GM21529 (cell line): ENCODE data around the gene DTL.

Experiments used
- ATAC-seq: cut with Tn5 transposase; IDR thresholded peaks from one replicate; pipeline ENCODE4 v1.9.1; 2021; ENCODE audit not compliant: unreplicated experiment

The DTL gene

DNA sequence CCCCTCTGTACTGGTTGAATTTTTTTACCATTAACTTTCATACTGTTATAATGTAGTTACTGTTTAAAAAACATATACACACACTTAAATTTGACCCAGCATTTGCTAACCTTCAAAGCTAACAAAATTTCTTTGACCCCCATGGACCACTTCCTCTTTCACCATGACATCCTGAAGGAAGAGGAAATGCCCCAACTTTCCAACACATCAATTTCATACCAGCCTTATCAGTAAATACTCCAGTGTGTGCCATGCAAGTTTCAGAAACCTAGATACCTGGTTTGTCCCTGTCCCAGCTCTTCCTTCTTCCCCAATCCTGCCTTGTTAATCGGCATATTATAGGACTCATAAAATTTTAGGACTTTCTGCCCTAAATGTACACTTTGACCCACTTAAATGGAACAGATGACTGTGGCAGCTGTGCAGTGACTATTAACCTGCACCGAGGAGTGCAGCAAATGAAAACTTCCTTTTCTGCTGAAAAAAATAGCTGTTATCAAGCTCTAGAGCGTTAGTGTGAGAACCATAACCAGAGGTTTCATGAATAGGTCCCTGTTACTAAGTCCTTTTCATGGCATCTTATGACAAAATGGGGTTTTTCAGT is 54.1 kb downstream of the DTL start:
- ATAC-seq: no peak

DNA sequence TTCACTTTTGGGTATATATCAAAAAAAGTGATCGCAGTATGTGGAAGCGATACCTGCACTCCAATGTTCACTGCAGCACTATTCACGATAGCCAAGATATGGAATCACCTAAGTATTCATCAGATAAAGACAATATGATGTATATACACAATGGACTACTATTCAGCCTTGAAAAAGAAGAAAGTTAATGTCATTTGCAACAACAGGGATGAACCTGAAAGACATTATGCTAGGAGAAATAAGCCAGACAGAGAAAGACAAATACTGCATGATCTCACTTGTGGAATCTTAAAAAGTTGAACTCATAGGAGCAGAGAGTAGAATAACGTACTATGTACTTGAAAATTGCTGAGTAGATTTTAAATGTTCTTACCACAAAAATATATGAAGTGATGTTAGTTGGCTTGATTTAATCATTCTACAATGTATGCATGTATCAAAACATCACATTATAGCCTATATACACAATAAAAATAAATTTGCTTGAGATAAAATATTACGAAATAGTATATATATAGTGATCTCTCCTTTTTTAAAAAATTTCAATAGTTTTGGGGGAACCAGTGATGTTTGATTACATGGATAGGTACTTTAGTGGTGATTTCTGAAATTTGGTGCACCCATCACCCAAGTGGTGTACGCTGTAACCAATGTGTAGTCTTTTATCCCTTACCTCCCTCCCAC is 56.0 kb downstream of the DTL start:
- no peak for ATAC-seq

DNA sequence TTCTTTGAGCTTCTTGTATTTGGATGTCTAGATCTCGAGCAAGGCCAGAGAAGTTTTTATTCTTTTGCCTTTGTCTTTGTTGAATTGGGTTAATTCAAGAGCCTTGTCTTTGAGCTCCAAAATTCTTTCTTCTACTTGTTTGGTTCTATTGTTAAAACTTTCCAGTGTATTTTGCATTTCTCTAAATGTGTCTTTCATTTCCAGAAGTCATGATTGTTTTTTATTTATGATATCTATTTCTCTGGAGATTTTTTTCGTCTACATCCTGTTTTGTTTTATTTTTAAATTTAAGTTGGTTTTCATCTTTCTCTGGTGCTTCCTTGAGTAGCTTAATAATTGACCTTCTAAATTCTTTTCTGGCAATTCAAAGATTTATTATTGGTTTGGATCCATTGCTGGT is 61.8 kb downstream of the DTL start:
- no peak for ATAC-seq

DNA sequence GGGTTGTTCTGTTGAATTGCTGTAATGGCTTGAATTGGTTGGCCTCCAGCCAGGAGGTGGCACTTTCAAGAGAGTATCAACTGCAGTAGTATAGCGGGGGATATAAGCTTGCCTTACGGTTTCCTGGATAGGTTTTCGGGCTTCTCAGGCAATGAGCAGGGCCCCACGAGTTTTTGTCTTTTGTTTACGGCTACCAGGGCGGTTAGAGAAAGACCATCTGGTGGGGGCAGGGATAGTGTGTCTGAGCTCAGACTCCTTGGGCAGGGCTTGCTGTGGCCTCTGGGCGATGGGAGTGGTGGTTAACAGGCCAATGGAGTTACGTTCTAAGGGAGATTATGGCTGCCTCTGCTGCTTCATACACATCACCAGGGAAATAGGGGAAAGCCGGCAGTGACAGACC is 62.8 kb downstream of the DTL start:
- ATAC-seq: no peak

DNA sequence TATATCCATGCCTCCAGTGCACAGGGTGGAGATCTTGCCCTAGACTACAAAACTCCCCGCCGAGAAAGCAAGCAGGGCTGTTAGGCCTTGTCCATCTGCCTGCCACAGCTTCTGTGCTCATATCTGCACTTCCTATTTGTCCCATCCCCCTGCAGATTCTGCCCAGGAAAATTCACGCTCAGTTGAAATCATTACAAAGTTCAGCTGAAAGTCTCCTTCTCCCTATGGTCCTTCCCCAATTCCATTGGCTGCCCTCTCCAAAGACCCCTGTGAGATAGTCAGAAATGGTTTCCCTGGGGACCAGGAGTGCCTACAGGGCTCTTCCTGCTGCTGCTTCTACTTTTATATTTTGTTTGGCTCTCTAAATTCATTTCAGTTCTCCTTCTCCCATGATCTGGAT is 63.2 kb downstream of the DTL start:
- no peak for ATAC-seq

DNA sequence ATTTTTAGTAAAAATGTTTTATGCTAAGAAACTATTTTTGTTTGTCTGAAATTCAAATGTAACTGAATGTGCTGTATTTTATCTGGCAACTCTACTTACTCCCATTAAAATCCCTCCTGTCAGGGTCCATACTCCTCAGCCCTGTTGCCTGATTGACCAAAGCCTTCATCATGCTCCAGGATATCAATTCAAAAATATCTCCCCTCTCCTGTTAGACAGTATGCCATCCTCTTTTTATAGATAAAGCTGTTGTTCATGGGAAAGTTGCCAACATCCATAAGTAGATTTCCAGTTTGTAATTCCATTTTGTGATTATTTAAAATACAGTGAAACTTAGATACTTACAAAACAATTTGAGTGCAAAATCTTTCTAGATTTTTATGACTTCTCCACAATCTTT is 65.7 kb downstream of the DTL start:
- no peak for ATAC-seq

DNA sequence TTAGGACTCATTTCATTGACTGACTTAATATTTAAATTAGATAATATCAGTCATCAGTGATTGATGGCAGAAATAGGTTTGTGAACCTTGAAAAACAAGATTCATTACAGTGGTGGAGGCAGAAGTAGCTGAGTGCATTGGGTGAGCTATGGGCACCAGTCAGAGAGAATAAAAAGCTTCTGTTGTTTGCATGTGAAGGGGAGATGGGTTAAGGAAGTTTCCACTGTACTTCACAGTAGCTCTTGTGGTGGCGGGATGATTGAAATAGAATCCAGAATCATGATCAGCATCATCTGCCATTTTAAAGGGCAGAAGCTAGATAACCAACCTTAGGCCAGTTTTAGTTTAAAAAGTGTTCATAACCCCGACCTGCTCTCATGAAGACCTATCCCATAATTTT is 66.2 kb downstream of the DTL start:
- no peak for ATAC-seq

DNA sequence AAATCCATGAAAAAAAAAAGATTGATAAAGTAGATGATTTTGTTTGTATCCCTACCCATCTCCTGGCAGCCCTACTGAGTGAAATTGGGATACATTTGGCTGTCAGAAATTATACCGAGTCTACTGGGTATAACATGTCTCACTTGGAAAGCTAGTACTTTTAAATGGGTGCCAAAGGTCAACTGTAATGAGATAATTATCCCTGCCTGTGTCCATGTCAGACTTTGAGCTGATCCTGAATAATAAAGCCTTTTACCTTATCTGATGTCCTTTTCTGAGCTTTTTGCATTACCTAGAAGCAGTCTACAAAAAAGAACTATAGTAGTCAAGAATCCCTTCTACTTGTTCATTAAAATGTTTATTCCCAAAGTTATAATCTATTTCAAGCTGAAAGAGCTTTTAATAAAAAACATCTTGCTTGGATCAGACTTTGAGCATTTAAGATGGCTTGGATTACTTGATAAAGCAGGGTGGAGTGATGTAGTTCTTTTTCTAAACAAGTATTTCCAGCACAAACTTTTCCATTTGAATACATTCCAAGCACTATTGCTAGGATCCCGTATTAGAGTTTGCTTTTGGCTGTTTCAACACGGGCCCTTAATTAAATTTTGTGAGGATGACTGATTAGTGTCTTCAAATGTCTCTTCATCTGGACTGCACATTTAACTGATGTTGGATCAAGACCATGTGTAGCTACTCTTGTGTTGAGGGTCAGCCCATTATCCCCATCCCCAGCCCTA is 69.2 kb downstream of the DTL start:
- ATAC-seq: no peak

DNA sequence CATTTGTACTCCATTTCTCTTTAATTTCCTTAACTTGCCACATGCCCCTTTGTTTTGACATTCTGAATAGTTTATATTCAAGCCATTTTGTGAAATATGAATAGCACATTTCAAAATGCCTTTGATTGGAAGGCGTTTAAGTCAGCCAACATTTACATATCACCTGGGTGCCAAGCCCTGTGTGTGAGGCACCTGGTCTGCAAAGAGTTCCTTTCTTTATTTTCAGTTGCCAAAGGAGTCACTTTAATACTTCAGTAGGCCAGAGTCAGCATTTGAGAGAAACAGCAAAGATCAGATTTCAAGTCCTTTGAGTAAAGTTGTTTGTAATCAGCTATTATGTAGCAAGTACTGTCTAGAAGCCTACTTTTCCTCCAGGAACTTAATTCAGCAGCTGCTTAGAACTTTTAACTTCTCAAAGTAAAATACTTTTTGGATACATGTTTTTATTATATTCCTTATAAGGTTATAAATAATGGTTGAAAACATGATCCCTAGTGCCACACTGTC is 70.8 kb downstream of the DTL start:
- no peak for ATAC-seq

DNA sequence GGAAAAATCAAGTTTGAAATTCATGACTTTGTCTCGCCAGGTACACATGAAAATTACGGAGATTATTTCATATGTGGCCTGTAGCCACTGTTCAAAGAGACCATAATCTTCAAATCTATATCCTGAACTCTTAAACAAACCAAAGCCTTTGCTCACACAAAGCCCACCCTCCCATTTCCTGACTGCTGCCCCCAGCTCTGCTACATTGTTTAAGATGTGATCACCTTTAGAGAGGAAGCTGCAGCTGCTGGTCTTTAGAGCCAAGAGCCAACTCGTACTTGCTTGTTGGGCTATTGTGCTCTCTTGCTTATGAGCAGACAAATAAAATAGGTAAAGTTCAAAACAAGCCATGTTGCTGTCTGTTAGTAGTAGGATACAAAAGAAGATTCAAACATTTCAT is 71.9 kb downstream of the DTL start:
- ATAC-seq: no peak

DNA sequence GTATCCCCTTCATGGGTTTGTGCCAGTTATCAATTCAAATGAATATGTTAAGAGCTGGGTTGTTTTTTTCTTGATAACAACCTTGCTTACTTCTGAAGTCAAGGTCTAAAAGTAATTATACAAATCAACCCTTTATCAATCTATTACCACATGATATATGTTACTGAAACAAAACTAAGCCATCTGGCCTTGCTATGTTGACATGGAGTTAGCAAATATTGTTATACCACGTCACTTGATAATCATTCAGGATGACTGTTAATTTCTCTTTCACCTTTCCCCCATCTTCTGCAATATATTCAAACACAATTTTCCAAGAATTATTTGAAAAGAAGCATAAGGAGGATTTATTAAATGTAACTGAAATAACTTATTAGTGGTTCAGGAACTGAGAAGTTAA is 72.6 kb downstream of the DTL start:
- no peak for ATAC-seq

DNA sequence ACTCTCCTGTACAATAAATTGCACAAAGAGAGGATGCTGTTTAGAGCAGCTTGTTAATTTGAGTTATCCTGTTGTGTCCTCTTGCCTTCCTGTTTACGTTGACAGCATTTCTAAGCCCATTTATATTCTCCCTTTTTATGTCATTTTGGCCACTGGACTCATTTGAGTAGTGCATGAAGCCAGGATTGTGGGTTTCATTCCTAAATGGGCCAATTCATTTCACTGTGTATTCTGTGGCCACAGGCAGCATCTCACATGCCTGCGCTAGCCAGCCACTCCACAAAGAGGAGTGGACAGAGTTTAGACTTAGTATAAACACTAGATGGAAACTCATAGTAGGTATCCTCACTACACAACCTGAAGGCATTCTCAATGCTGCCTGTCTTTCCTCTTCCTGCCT is 73.4 kb downstream of the DTL start:
- no peak for ATAC-seq

DNA sequence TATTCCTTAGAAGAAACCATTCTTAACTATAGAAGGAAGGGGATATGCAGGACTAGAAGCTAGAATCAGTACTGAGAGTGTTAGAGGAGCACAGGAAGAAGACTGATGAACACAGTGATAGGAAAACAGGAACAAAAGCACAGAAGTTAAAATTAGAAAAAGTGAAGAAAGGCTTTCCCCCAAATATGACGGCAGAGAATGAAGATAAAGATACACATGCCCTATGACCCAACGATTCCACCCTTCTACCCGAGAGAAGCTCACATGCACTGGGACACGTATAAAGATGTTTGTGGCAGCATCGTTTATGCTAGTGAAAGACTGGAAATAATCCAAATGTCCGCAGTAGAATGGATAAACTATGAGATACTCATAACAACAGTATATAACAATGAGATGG is 74.2 kb downstream of the DTL start:
- ATAC-seq: no peak

DNA sequence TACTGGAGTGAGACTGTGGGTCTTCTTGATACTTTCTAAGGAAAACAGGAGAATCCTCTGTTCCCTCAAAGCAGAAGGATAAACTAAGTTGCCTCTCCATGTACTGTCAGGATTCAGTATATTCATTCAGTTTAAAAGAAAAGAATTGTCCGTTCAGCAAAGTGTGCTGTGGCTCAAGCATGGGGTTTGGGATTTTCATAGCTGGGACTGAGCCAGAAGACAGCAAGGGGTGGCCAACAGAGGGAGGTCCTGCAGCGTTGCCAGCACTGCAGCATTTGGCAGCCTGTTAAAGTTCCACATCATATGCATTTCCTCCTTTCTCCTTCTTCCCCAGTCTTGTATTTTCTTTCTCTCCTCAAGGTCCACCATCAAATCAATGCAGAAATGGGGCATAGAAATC is 75.1 kb downstream of the DTL start:
- no peak for ATAC-seq

DNA sequence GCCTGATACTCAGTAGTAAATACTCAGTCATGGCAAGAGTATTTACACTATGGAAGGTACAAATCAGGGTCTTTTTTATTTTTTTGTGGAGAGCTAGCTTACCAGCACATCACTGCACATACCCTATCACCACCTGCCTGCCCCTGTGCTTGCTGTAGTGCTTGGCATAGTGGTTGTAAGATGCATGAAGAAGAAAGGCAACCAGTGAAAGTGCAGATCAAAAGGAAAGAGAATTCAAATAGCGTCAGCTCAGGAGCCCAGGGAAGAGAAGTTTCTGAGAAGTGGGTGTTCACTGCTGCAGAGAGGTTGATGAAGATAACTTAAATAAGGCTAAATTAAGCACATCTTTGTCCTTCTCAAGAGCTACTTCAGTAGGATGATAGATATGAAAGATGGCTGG is 76.0 kb downstream of the DTL start:
- ATAC-seq: no peak

DNA sequence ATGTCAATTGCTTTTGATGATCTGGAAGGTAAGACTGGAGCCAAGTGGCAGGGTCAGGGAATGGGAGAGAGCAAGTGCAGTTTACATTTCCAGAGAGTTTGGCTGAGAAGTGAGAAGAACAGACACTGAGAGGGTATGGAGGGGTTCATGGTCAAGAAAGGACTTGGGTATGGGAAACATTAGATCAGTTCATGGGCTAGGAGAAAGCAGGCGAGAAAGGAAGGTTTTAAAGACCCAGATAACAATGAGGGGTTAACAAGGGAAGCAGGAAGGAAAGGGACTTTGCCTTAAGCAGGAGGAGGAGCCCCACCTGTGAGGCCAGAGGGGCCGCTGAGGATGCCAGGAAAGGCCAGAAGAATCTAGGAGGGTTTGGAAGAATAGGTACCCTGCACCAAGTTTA is 78.2 kb downstream of the DTL start:
- ATAC-seq: no peak

DNA sequence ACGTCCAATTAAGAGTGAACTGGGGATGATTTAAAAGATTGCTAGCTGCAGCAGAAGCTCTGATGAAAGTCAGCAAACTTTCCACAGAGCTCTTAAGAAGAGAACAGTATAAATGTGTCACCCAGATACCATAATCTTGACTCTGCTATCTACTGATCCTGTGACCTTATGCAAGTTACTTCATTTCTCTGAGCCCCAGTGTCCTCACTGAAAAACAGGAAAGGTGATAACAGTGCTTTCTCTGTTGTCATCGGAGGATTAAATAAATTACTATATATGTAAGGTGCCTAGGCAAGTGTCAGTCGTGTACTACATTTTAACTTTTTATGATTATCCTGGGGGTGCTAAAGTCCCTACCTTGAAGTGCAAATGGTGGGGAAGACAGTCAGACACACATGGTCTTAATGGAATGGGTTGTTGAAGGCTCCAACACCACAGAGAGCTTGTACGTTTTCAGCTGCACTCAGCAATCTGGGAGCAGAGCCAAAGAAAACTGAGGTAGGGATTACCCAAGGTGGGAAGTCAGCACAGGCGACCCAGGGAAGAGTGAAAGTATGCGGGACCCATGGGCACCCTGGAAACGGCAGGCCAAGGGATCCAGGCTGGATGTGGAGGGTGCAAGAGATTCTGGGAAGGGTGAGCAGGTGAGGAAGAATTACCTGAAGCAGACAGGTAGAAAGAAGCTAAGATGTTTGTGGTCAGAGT is 82.8 kb downstream of the DTL start:
- ATAC-seq: no peak

DNA sequence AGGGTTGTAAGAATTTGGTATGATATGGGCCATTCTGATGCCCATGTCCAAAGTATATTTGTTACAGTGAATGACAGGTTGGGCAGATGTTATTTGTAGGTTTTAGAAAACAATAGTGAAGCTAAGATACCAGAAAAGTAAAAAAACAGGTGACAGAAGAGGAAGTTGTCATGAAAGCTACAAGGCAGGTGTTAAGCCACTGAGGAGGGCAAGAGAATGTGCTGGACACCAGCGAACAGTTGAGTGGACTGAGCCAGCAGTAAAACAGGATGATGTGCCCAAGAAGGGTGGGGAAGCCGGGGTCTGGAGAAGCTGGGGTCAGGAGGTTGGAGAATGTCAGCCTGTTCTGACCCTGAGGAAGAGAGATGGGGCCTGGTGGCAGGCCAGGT is 83.3 kb downstream of the DTL start:
- ATAC-seq: peak; percentile 61

DNA sequence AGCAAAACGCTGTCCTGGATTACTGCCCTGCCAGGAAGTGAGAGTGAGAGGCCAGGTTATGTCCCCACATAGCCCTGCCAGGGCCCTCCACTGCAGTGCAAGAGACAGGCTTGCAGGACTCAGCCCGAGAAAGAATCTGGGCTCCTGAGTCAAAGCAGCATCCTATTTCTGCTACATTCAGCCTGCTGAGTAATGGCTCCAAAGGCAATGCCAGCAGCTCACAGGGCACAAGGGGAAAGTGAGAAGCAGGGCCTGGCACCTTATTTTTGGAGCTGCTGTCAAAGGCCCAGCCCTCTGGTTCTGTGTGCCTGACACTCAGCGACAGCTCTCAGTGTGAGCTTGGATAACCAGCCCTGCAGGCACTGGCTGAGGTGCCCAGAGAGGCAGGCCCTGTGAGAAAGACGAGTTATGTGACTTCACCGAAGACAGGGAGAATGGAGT is 83.9 kb downstream of the DTL start:
- no peak for ATAC-seq

DNA sequence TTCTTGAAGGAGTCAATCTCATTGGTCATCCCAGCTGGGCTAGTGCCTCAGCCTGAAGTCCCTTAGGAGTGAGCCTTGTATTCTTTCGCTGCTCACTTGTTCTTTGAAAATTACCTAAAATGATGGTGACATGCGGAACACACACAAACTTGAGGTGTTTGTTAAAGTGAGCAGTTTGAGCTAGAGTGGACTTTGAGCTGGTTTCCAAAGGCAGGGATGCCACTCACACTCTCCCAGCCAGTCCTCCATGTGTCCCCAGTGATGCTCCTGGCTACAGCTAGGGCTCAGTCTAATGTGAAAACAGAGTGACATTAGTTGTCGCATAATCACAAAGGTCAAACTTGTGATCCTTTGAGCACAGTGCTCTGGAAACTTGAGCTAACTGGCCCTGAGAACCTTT is 84.3 kb downstream of the DTL start:
- no peak for ATAC-seq

DNA sequence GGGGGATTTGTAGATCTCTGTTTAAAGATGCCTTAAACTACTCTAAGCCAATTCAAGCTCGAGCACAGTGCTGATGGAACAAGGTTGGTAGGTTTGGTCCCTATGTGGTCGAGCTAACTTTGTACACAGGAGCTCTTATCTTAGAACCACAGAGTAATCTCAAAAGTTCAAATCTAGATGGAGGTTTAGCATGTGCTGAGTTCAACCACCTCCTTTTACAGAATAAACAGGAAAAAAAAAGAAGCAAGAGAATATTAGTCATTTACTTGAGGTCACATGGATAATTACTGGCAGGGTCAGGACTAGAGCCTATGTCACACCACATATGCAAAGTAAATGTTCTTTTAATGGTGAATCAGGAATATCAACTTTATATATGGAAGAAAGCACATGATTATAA is 86.2 kb downstream of the DTL start:
- ATAC-seq: no peak
